Measurements from ENCODE around the gene CCNY. TPM values are rescaled to one million over a fixed set of nuclear protein-coding genes. Genes with fewer than 3 reads are reported as not detected.

Gene CCNY
- total and polyA plus RNA-seq, 2 donors (not counting 1 experiment from before 2014, with no cell fraction given), result 34.1 to 64.9 TPM

DNA sequence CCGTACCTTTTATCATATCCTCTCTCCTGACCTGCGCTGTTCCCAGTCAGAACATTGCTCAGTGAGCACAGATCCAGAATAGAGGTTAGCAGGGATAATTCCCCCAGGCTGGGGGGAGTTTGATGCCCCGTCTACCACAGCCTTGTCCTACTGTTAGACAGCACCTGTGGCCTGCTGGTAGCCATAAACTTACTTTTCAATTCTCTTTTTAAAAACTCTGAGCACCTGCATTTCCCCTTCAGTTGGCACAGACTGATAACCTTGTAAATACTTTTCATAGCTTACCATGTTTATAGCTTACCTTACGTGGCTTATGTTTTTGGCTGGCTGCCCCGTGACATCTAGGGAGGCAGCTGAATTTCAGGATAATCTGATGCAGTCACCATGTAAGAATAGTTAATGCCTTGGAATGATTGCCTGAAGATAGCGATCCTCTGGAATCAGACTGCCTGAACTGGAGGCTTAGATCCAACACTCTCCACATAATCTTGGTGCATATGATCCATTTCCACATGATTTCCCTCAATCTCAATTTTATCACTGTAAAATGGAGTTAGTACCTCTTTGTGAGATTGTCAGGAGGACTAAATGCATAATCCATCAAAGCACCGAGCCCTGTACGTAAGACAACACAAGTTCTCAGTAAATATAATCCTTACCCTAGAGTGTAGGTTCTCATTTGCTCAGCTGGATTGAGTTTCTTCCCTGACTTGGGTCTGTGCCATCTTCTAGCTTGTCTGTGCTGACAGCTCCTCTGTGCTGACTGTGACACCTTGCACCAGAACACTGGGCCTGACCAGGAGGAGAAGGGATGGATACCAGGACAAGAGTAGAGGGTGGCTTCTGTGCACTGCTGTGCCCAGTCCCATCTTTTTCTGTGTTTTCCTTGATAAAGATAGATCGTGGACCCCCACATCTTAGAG is 157.1 kb downstream of the CCNY start:
- Mint-ChIP-seq H3K27ac (peak overlapping the region; percentile 63), H3K9me3 (ENCODE audit: insufficient read depth) (no peaks in the 10 kb centered on the region), H3K27me3 (no peaks in the 10 kb centered on the region), H3K4me1 (peaks cover 59% of the 10 kb centered on the region), H3K4me3 (no peak overlapping the region)
- no peaks in the 10 kb centered on the region for H3K27me3 ChIP-seq (replicated peaks in 1 of 4; ENCODE audit: control extremely low read depth in 1 of 4, control insufficient read depth in 3 of 4, insufficient read depth in 4 of 4, low read length in 3 of 4)
- intact Hi-C loops (cut with micrococcal nuclease), result loop anchor here (10.0 kb wide), 1 partner anchor 51 kb away; no protein-coding TSS in a partner anchor
- no peaks in the 10 kb centered on the region for H4K20me1 ChIP-seq (ENCODE audit: control insufficient read depth, insufficient read depth, low read length, poor library complexity, severe bottlenecking)
- peaks cover 0 to 3% of the 10 kb centered on the region in 2 experiments for H3K36me3 ChIP-seq (replicated peaks in 1 of 2; ENCODE audit: control extremely low read depth in 1 of 2, control insufficient read depth in 1 of 2, extremely low read depth in 1 of 2, insufficient read depth in 2 of 2, low read length in 1 of 2)
- ChIA-PET POLR2A (no interaction called here), CTCF (interaction anchor here (0.9 kb wide), 2 partner anchors 70 to 71 kb away, joined by 3 read pairs; no protein-coding TSS in a partner anchor)
- H3K79me2 ChIP-seq (ENCODE audit: control insufficient read depth, insufficient read depth, low read length), result peaks cover 40% of the 10 kb centered on the region
- no peak for ATAC-seq (ENCODE audit: low read depth)
- H3K9me3 ChIP-seq (ENCODE audit: control extremely low read depth in 1 of 3, control insufficient read depth in 2 of 3, insufficient read depth in 1 of 3, low read length in 2 of 3), result no peaks in the 10 kb centered on the region
- H3K4me1 ChIP-seq (ENCODE audit: control insufficient read depth in 2 of 2, insufficient read depth in 2 of 2, low read length in 2 of 2), result peaks cover 52 to 53% of the 10 kb centered on the region in 2 donors
- H3K4me2 ChIP-seq (replicated peaks; ENCODE audit: low read depth, low read length, poor library complexity, severe bottlenecking), result no peak overlapping the region
- H3K4me3 ChIP-seq (ENCODE audit: control extremely low read depth in 1 of 5, extremely low read depth in 1 of 5, insufficient read depth in 1 of 5, low read depth in 2 of 5, low read length in 4 of 5), result no peak overlapping the region
- 47% methylated on average over 3 of the region's 9 CpGs for WGBS (ENCODE audit: insufficient coverage)
- no peak overlapping the region for H3K9ac ChIP-seq (ENCODE audit: low read length)
- H2AFZ ChIP-seq (ENCODE audit: insufficient read depth, low read depth, low read length, poor library complexity, severe bottlenecking), result no peak overlapping the region
- no peak for TF ChIP-seq EZH2 (IDR thresholded peaks at IDR 0.05; ENCODE audit: borderline replicate concordance, insufficient read depth, low read depth, low read length, poor library complexity, severe bottlenecking)
- TF ChIP-seq, protein P1, sequence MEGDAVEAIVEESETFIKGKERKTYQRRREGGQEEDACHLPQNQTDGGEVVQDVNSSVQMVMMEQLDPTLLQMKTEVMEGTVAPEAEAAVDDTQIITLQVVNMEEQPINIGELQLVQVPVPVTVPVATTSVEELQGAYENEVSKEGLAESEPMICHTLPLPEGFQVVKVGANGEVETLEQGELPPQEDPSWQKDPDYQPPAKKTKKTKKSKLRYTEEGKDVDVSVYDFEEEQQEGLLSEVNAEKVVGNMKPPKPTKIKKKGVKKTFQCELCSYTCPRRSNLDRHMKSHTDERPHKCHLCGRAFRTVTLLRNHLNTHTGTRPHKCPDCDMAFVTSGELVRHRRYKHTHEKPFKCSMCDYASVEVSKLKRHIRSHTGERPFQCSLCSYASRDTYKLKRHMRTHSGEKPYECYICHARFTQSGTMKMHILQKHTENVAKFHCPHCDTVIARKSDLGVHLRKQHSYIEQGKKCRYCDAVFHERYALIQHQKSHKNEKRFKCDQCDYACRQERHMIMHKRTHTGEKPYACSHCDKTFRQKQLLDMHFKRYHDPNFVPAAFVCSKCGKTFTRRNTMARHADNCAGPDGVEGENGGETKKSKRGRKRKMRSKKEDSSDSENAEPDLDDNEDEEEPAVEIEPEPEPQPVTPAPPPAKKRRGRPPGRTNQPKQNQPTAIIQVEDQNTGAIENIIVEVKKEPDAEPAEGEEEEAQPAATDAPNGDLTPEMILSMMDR (IDR thresholded peaks at IDR 0.05), result no peak
- H3K27ac ChIP-seq (ENCODE audit: low read length in 2 of 2), result peak overlapping the region in 1 of 2 donors; percentile 32
- no peak for DNase-seq
